OCI-M2 (cell line): ENCODE results near the gene SLC22A8.
"Not testable (repeated sequence)": the region's sequence is repeated elsewhere in the genome, so short reads cannot be mapped to it uniquely, and the experiment has no call there.

Experiments used
- DNase-seq: peaks from one replicate; lab custom pipeline; 2025; ENCODE audit not compliant: unreplicated experiment; lab: John Stamatoyannopoulos, UW

SLC22A8 gene

DNA sequence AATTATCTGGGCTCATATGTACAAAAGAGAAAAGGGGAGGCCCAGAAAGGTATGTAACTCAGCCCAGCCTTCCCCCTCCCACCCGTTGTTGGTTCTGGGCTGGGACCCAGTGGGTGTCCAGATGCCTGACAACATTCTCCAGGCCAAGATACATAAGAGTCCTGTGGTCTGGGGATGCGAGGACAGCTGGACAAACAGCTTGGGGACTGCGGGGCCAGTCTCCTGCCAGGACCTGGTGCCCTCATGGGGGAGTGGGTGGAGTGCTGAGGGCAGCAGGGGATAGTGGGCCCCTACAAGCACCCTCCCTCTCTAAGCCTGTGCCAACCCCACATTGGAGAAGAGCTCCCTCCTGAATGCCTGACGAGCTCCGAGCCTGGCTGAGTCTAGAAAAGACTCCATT is 27.4 kb downstream of the SLC22A8 start:
- no peak for DNase-seq

DNA sequence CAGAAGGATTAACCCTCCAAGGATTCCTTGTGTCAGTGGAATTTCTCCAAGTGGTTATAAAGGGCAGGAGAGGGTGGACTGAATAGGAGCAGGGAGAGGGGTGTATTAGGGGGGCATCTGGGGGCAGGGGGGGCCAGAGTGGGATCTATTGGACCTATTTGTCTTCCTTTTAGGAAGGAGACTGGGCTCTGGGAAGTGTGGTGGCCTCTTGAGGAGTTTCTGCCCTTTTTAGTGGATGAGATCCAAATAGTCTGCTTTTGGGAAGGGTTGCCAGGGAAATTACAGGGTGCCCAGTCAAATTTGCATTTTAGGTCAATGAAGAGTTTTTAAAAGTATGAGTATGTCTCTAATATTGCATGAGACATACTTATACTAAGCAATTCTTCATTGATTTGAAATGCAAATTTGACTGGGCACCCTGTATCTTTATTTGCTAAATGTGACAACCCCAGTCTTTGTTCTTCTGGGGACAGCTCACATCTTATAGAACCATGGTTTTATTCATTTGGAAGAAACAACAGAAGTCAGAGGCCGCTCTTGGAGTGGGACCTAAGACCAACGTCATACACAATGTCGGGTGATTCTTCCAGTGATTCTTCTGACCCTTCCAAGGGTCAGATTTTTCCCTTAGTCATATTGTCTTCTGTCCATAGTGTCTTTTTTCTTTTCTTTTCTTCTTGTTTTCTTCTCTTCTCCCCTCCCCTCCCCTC is 30.4 kb downstream of the SLC22A8 start:
- DNase-seq, result no peak

DNA sequence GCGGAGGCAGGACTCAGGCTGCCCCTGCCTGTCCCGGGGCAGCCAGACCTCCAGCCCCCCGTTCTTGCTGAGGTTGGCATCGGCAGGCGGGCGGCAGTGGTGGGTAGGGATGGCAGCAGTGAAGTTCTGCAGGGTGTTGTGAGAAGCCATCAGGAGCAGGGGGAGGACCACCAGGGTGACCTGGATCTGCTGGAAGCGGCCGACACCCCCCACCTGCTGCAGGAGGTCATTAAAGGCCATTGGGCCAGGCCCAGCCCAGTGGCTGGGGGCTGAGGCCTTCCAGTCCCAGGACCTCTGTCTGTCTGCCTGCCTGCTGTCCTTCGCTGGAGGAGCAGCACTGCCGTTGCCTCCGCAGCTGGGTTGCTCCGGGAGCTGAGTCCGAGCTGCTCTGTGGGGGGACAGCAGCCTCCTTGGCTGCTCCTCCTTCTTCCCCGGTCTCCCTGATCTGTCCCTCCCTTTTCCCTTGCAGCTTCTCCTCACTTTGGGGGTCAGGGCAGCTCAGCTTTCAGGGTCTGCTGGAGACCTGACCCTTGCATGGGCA is 31.1 kb downstream of the SLC22A8 start, which contains the start of gene SLC22A6:
SLC22A6 (minus strand) TSS at position 517 of the 541 bp plus-strand sequence; CDS start at position 240, 277 bp downstream.
- DNase-seq, result no peak

DNA sequence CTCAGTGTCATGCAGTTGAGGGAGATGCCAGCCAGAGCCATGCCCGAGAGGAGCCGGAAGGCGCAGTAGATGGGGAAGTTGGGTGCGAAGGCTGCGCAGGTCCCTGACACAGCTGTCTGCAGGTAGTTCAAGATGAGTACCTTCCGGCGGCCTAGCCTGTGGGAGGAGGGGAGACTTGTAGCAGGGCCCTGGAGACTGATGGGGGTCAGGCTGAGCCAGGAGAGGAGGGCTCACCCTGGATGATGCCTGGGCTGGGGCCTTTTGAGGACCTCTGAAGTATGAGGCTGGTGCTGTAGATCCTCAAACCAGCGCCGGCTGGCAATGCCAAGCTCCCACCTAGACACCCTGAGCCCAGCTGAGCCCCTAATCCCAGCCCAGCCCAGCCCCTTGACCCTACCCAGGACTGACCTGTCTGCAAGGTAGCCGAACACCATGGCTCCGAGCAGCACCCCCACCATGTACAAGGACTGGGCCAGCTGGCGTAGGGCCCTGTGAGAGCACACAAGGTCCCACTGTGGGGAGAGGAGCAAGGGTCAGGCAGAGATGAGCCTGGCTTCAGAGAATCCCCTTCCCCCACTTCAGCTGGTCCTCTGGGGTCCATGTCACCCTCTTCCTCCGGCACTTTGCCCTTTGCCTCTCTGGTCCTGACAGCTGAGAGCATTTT is 32.0 kb downstream of the SLC22A8 start:
- no peak for DNase-seq

DNA sequence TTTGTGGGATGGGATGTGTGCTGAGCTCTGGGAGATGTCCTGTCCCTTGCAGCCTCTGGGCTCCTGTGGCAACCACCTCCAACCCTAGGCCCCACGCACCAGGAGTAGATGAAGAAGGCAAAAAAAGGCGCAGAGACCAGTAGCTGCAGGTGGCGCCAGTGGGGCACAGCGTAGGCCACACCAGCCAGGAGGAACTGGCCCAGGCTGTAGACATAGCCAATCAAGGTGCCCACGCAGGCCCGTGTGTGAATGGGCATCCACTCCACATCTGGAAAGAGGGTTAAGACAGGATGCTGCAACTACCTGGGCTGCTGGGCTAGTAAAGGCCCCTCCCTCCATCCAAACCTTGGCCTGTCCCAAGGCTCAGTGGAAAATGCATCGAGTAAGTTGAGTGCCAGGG is 33.9 kb downstream of the SLC22A8 start:
- DNase-seq, result no peak

DNA sequence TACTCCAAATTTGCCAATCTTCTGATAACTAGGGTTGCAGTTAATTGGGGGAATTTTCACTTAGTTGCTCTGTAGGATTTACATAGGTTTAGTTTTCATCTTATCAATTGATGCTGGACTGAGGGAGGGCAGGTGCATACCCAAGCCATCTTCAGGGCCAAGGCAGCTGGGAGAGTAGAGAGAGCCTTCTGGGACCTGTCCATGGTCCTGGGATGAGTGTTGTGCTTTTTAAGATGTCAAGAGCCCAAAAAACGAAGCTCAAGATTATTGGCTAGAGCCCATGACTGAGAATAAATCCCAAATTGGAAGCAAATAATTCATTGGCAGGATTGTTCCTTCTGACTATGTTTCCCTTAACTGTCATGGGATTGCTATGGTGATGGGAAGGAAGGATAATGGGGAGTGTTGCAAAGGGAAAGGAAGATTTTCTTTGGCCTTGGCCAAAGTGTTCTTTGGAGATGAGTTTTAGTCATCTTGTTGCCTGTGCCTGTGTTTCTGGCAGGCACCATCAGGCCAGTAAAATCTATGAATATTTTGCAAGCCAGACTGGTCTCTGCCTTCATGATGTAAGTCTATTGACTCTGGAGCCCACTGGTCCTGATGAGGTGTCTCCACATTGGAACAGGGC is 35.4 kb downstream of the SLC22A8 start:
- no peak for DNase-seq

DNA sequence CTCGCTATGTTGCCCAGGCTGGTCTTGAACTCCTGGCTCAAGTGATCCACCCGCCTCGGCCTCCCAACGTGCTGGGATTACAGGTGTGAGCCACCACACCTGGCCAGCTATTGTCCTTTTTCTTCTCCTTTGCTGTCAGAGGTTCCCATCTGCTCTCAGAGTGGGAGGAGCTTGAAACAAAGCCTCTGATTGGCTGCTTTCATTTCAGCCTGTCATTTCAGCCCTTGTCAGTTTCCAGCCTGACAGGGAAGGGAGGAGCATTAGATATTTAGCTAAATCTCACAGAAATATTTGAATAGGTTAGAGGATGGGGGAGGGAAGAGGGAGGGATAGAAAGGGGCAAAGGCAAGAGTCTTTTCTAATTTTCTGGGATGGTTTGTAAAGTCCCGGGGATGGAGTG is 39.5 kb downstream of the SLC22A8 start:
- DNase-seq, result no peak

DNA sequence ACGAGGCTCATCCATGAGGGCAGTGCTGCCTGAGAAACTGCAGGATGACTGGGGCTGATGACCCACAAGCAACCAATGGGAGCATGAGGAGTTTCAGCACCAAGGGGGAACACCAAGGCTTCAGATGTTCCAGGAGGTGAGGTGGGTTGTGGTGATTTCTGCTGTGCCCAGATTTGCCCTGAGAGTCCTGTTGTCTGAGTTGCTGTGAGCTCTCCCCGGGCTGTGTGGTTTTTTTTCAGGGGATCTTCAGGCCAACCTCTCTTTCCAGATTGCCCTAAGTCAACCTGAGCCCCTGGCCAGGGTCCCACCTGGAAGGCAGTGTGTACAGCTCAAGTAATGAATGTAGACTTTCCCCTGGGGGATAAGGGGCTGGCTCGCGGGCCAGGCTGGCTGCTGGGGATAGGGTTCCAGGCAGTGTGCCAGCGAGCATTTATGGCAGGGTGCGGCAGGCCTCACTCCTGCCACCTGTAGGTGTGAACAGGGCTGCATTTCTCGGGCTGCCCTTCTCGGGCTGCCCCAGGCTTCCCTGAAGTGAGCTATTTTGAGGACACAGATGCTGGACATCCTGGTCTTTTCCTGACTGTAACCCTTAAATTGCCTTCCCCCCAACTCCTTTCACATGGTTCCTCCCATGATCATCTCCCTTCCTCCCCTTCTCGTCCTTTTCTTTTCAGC is 40.7 kb downstream of the SLC22A8 start:
- DNase-seq, result no peak

DNA sequence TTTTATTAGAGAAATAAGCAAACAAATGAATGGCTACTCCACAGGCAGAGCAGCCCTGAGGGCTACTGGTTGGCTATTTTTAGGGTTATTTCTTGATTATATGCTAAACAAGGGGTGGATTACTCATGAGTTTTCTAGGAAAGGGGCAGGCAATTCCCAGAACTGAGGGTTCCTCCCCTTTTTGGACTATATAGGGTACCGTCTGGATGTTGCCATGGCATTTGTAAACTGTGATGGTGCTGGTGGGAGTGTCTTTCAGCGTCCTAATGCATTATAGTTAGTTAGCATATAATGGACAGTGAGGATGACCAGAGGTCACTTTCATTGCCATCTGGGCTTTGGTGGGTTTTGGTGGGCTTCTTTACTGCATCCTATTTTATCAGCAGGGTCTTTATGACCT is 50.1 kb downstream of the SLC22A8 start:
- DNase-seq, result no peak

DNA sequence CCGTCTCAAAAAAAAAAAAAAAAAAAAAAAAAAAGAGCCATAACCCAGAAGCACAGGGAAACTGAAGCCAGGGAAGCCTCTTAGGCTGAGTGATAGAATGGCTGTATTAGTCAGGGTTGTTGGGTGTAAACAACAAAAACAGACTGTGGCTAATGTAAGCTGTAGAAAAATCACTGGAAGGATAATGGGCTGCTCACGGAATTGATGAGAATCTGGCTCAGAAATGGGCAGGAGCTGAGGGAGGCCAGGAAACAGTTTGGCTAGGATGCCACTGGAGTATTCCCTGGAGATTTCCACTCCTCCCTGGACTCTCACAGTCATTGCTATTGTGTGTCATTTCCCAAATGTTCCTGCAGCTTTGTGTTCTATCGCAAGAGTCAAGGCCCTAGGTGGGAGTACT is 53.2 kb downstream of the SLC22A8 start:
- no peak for DNase-seq

DNA sequence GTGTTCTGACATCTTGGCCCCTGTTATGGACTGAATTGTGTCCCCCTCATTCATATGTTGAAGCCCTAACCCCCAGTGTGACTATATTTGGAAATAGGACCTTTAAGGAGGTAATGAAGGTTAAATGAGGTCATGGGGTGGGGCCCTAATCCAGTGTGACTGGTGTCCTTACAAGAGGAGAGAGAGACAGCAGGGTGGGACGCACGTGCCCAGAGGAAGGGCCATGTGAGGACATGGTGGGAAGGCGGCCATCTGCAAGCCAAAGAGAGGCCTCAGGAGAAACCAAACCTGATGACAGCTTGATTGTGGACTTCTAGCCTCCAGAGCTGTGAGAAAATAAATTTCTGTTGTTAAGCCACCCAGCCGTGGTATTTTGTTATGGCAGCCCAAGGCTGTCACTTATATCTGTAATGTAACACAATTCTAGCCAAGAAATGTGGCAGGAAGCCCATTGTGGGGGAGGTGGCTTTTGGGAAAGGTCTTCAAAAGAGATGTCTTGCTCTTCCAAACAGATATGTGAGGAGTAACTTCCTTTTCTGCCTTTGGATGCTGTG is 54.5 kb downstream of the SLC22A8 start:
- DNase-seq, result no peak

DNA sequence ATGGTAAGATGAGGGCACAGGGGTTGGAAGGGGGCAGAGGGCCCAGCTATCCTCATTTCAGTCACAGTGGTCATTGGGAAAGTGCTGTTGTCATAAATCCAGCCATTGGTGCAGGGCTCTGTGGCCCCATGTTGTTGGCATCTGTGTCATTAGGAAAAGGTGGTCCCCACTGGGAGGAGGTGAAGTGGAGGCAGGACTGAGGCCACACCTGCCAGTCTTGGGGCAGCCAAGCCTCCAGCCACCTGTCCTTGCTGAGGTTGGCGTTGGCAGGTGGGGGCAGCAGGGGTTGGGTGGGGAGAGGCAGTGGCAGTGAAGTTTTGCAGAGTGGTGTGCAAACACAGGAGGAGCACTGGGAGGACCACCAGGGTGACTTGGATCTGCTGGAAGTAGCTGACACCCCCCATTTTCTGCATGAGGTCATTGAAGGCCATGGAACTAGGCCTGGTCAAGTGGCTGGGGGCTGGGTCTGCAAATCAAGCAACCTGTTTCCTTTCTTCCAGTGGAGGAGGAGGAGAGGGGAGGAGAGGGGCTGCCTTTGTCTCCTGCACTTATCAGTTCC is 56.1 kb downstream of the SLC22A8 start:
- DNase-seq, result no peak

DNA sequence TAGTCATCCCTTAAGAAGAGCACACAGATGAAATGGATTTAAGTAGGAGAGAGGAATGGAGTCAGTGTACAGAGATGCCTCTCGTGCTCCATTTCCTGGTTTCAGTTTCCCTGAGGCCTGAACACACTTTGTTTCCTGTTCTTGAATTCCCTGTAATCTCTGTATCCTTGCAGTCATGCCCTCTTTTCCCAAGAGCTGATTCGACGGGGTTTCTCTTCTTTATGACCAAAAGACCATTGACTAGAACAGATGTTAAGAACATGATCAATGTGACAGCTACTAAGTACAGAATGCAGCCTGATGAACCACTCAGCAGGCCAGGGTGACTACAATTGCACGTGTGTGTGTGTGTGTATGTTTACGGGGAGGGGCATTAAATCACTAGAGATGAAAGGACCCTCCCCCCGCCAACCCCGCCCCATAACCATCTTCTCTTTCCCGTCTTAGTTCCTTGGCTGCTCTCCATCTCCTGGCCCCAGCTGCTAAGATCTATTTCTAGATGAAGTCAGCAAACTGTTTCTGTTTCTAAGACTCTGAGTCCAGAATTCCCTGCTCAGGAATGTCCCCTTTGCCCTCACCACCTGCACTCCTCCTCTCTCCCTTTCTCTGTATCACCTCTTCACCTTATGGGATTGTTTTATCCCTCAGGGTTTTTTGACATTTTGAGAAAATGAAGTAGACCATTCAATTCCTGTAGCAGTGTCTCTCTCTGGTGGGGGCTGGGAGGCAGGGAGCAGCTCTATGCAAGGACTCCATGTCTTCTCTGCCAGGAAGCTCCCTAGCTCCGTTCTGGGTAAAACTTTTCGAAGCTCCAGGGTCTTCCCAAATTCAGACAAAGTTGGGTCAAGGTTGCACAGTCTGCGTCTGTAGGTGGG is 56.9 kb downstream of the SLC22A8 start:
- DNase-seq, result no peak

DNA sequence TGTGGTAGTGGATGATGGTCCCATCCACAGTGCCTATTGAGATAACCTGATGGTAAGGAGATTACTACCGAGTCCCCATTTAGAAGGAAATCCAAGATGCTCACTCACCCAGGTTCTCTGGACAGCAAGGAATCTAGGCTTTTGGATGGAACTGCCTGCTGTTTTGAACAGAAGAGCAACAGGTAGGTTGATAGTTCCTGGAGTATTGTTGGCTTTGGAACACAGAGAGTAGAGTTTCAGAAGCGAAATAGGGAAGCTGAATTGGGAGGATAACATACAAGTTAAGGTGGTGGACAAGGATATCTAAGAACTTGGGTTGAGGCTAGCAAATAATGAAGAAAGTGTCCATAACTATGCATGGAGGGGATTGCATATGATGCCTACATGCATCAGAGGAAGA is 58.5 kb downstream of the SLC22A8 start:
- no peak for DNase-seq

DNA sequence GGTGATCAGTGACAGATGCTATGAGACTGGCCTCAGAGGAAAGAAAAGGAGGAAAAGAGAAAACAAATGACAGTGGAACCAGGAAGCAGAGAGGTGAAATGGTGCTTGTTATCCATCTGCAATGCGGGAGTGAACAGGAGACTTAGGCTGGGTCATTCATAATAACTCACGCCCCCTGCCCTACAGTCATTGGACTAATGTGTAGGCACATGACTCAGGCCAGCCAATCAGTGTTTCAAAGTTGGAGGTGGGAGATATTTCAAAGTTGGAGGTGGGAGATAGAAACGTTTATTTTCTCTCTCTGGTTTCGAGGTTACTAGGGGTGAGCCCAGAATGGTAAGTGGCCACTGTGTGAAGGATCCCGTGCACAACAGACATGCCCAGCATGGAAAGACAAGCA is 61.2 kb downstream of the SLC22A8 start:
- no peak for DNase-seq

DNA sequence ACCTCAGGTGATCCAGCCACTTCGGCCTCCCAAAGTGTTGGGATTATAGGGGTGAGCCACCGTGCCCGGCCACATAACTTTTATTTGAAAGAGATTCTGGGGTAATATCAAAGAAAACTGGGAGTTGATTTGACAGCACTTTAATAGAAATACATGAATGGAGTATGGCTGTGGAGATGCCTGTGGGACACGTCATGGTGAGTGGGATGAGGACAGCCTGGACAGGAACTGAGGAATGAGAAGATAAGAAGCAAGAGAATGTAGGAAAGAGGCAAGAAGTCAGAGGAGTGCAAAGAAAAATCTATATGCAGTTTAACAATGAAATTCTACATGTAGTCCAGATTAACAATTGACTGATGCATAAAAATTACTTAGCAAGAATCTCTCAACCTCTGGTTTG is 61.8 kb downstream of the SLC22A8 start:
- no peak for DNase-seq

DNA sequence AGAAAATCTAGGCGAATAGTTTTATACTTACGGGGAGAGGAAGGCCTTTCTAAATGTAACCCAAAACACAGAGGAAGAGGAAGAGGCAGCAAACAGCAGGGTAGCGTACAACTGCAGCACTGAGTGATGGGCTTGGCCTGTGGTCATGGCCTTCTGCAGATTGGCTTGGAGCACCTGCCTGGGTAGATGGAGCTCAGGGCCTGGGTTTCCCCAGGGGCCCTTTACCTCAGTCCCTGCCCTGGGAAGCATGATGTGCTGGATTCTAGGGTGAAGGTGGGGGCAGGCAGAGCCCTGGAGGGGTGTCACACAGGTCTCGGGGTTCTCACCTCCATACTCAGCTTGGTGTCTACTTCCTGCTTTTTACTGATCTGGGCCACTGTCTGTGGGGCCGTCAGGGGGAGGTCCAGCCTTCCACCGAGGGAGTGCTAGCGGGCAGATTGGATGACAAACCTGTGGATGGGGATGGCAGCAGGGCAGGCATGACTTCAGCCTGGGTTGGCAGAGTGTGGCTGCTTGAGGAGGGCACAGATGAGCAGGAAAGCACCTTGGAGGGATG is 66.8 kb downstream of the SLC22A8 start:
- no peak for DNase-seq

DNA sequence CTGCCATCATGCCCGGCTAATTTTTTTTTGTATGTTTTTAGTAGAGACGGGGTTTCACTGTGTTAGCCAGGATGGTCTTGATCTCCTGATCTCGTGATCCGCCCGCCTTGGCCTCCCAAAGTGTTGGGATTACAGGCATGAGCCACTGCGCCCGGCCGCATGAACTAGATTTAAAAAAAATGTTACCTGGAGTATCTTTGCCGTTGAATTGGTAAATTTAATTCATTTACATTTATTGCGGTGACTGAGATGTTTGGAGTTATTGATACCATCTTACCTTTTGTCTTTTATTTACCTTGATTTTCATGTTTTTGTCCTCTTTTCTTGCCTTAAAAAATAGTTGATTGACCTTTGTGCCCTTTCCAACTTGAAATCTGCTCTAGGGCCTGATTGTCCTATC is 70.1 kb downstream of the SLC22A8 start:
- not testable (repeated sequence) for DNase-seq
